Activated CD8-positive, alpha-beta memory T cell treated with anti-CD3 and anti-CD28 coated beads for 36 hours (primary cell): Measurements from ENCODE around the gene DBT. TPM values are rescaled to one million over a fixed set of nuclear protein-coding genes. Genes with fewer than 3 reads are reported as not detected.
"Not testable (repeated sequence)": the region's sequence is repeated elsewhere in the genome, so short reads cannot be mapped to it uniquely, and the experiment has no call there.

ENCODE experiments used
- CTCF ChIA-PET: fragments of 350-600 bp; sonication (Branson Sonifier 250); formaldehyde crosslinking; loops from one replicate; lab custom pipeline; 2021; ENCODE audit warnings: antibody characterized with exemption; lab: Charles Lee
- POLR2A ChIA-PET: fragments of 350-600 bp; sonication (Branson Sonifier 250); formaldehyde crosslinking; loops from one replicate; lab custom pipeline; 2021; ENCODE audit warnings: antibody characterized with exemption; lab: Charles Lee
- total RNA-seq, 2 experiments: library from RNA; stranded (reverse); gene quantifications; one replicate each; pipeline ENCODE4 v1.2.3, GENCODE V29; 2021

Gene DBT
- 10 to 100 TPM; 12.1 to 13.4 TPM for total RNA-seq

DNA sequence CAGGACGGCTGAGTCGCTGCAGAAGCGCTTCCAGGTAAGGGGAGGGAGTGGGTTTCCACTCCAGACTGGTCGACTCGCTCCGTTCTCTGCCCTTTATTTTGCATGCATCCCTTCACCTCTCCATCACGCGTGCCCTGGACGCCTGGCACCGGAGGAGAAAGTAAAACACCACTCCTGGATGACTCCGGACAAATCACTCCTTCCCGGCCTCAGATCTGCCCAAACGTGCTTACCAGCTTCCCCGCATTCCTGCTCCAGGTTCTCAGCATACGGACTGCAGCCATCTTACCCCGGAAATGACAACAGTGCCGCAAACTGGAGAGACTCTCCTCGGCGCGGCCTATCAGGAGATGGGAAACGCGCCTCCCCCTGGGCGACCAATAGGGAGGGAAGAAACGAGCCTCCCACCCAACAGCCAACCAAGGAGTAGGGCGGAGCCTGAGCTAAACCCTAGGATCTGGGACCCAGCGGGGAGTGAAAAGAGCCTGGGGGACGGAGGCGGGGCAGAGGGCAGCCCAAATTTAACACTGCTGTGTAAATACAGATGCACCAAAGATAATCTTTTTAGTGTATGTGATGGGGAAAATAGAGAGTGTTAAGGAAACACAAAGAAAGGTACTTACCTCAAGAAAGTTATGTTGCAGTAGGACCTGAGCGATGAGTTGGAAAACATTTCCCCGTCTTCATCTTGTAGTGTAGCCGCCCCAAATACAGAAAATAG lies at the start of gene DBT:
TSS of gene DBT (minus strand) at position 298 of the 721 bp plus-strand sequence. CDS start at position 284, 14 bp downstream.
- ChIA-PET POLR2A (interaction anchor here (0.7 to 1.2 kb wide), 5 partner anchors 17 to 280 kb away, joined by 3 to 8 read pairs (median 4); partner anchors contain the start of genes CDC14A, RTCA and SLC35A3), CTCF (interaction anchor here (0.7 kb wide), 1 partner anchor 11 kb away, joined by 3 read pairs; no protein-coding TSS in a partner anchor)

DNA sequence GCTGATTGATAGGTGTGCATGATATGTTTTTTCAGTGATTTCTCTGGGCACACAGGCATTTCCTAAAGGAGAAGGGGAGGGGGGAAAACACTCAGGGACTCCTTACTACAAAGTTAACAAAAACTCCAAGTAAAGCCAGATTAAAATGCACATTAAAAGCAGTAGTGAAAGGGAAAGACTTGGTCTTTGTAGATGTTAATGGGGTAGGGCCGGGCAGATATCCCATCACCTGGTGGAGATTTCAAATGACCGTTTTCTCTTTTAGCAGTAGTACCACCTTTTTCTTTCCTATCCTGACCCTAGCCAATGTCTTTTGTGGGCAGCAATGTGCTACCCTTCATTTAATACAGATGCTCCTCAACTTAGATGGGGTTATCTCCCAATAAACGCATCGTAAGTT lies 48.9 kb upstream of the DBT start:
- POLR2A ChIA-PET, result interaction anchor here (0.9 kb wide), 1 partner anchor 53 kb away, joined by 3 read pairs; no protein-coding TSS in a partner anchor
- CTCF ChIA-PET, result no interaction called here

DNA sequence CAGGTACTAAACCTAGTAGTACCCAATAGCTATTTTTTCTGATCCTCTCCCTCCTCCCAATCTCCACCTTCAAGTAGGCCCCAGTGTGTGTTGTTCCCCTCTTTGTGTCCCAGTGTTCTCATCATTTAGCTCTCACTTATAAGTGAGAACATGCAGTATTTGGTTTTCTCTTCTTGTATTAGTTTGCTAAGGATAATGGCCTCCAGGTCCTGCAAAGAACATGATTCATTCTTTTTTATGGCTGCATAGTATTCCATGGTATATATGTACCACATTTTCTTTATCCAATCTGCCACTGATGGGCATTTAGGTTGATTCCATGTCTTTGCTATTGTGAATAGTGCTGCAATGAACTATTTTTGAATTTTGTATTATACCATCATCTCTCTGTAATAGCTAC lies 47.4 kb upstream of the DBT start:
- POLR2A ChIA-PET, result not testable (repeated sequence)
- CTCF ChIA-PET, result interaction anchor here (0.7 to 1.0 kb wide), 2 partner anchors 49 to 67 kb away, joined by 3 read pairs; no protein-coding TSS in a partner anchor

DNA sequence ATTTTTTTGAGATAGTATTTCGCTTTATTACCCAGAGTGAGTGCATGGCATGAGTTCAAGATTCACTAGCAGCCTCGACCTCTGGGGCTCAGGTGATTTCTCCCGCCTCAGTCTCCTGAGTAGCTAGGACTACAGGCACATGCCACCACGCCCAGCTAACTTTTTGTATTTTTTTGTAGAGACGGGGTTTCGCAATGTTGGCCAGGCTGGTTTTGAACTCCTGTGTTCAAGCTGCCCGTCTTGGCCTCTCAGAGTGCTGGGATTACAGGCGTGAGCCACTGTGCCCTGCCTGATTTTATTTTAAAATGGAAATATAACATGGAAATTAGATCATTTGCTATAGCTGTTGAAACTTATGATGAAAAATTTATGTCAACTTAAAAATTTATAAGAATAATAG lies 46.5 kb upstream of the DBT start:
- ChIA-PET POLR2A (no interaction called here), CTCF (no interaction called here)

DNA sequence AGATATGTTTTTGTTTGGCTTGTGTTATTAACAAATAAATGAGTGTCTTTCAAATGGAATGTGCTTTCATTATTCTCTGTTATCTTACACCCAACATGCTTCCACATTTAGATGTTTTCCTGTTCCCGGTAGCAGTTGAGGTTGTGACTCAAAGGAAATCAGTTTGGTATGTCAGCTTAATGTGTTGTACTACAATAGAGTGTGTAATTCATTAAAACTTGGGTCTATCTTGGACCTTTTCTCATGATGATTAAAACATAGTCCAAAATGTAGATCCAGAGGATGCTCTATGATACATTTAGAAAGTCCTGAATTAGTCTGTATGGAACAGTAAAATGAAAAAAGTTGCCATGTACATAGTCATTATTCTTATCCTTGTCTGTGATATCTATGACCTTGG lies 43.1 kb upstream of the DBT start:
- ChIA-PET POLR2A (interaction anchor here (0.6 kb wide), 1 partner anchor 269 kb away, joined by 6 read pairs; no protein-coding TSS in a partner anchor), CTCF (interaction anchor here (0.5 kb wide), 1 partner anchor 65 kb away, joined by 3 read pairs; no protein-coding TSS in a partner anchor)

DNA sequence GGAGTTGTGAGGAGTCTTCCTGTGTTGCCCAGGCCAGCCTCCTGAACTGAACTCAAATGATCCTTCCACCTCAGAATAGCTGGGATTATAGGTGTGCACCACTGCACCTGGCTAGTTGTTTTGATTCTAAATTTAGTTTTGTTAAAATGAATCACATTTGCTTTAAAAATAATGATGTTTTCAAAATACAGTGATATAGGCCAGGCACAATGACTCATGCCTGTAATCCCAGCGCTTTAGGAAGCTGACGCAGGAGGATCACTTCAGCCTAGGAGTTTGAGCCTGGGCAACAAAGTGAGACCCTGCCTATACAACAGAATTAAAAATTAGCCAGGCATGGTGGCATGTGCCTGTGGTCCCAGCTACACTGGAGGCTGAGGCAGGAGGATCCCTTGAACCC lies 40.7 kb upstream of the DBT start:
- CTCF ChIA-PET, result no interaction called here
- POLR2A ChIA-PET, result interaction anchor here (0.7 kb wide), 1 partner anchor 76 kb away, joined by 3 read pairs; no protein-coding TSS in a partner anchor

DNA sequence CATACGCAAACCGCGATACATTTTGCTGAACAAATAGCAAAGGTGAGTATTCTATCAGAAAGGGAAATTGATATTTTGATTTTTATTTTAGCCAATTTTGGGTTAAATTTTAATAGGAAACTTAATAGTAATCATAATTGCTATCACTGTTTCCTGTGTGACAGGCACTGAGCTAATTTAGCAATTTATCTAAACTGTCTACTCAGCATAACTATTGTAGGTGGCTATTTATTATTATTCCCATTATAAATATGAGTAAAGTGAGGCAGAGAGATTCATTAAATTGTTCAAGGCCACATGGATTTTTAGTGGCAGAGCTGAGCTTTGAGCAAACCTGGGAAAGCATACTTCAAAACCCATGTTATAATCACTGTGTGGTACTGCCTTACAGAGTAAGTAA lies 37.5 kb upstream of the DBT start:
- CTCF ChIA-PET, result no interaction called here
- POLR2A ChIA-PET, result no interaction called here

DNA sequence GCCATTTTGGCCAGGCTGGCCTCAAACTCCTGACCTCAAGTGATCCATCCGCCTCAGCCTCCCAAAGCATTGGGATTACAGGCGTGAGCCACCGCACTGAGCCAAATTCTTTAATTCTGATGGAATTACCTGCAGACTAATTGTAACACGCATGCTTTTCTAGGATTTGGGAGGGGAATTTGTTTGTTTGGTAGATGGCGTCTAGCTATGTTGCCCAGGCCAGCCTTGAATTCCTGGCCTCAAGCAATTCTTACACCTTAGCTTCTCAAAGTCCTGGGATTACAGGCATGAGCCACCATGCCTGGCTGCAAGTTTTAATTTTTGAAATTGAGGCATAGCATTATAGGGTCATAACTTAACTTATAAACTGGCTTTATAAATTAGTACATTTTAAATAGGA lies 35.0 kb upstream of the DBT start:
- ChIA-PET POLR2A (no interaction called here), CTCF (no interaction called here)

DNA sequence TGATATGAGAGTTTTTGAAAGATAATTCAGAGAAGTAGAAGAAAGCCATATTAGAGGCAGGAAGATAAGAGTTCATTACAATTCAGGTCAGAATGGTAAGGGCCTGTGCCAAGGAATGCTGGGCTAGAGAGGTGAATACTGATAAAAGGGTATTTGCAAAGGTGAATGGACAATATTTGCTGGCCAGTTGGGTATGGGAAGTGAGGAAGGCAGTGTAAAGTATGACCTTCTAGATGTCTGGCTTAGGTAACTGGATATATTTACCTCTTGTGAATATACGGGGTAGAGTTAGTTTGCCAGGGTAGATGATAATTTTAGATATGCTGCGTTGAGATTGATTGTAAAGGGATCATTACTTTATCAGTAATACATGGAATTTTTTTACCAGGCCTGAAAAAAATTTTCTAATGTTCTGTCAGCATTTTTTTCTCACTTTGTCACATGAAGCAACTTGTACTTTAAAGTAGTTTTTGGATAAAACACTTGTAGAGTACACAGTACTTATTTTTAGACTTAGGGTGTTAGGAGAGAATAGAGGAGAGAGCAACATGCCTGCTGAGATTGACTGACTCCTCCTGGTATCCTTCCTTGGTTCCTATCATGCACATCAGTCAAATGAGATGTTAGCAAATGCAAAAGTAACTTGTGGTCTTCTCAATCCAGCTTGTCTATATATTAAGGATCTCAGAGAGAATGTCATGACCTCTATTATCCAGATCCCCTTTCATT lies 30.5 kb upstream of the DBT start:
- ChIA-PET POLR2A (no interaction called here), CTCF (no interaction called here)

DNA sequence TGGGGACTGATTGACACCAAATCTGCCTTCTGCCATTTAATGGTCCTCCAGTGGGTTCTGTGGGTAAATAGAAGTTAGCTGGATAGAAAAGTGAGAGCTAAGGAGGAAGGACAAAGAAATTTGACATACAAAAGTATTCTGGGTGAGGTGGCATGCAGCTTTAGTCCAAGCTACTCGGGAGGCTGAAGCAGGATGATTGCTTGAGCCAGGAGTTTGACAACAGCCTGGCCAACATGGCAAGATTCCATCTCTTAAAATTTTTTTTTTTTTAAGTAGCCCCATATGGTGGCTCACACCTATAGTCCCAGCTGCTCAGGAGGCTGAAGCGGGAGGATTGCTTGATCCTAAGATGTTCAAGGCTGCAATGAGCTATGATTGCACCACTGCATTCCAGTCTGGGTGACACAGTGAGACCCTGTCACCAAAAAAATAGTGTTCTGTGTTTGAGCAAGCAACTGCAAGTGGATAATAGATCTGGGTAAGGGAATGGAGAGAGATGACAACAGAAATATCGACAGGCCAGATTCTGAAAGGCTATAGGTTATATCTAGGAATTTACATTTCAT lies 29.8 kb upstream of the DBT start:
- POLR2A ChIA-PET, result no interaction called here

DNA sequence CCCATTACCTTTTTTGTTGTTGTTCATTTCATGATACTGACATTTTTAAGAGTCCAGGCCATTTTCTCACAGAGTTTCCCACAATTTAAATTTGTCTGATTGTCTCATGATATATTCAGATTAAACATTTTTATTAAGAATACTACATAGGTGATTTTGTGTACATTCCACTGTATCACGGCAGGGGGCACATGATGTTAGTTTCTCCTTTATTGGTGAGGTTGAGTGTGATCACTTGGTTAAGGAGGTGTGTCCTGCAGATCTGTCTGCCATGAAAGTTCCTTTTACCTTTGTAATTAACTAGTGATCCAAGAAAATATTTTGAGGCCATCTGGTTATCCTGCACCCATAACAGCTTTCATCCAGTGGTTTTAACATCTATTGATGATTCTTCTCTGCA lies 28.2 kb upstream of the DBT start:
- ChIA-PET CTCF (no interaction called here), POLR2A (no interaction called here)

More for the DNA sequence above, 29.8 kb upstream of the DBT start:
- CTCF ChIA-PET, result no interaction called here

DNA sequence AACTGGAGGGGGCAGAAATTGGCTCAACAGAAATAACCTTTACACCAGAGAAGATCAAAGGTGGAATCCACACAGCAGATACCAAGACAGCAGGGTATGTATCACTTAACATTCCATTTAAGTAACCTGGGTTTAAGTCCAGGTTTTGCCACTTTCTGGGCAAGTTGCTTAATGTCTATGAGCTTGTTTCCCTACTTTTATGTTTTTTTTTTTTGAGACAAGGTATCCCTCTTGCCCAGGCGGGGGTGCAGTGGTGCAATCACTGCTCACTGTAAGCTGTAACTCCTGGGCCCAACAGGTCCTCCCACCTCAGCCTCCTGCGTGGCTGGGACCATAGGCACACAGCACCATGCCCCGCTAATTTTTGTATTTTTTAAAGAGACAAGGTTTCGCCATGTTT lies 18.6 kb upstream of the DBT start:
- POLR2A ChIA-PET, result interaction anchor here (1.0 to 1.2 kb wide), 2 partner anchors 19 to 85 kb away, joined by 3 to 8 read pairs; partner anchors contain the start of gene DBT

DNA sequence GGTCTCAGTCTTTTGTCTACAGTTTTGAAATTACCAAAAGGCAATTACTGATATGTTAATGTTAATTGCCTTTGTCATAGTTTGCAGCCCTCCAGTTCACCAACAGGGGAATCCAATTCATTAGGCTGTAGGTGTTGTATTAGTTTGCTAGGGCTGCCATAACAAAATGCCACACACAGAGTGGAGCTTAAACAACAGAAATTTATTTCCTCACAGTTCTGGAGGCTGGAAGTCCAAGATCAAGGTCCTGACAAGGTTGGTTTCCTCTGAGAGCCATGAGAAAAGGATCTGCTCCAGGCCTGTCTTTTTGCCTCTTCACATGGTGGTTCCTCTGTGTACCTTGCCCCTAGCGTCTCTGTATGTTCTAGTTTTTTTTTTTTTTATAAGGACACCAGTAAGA lies 17.6 kb upstream of the DBT start:
- CTCF ChIA-PET, result interaction anchor here (1.8 kb wide), 1 partner anchor 85 kb away, joined by 6 read pairs; the partner anchor contains the start of gene CDC14A
- POLR2A ChIA-PET, result interaction anchor here (1.0 to 2.3 kb wide), 3 partner anchors 18 to 191 kb away, joined by 6 to 13 read pairs (median 6); partner anchors contain the start of genes CDC14A and DBT

More for the DNA sequence above, 18.6 kb upstream of the DBT start:
- CTCF ChIA-PET, result no interaction called here

DNA sequence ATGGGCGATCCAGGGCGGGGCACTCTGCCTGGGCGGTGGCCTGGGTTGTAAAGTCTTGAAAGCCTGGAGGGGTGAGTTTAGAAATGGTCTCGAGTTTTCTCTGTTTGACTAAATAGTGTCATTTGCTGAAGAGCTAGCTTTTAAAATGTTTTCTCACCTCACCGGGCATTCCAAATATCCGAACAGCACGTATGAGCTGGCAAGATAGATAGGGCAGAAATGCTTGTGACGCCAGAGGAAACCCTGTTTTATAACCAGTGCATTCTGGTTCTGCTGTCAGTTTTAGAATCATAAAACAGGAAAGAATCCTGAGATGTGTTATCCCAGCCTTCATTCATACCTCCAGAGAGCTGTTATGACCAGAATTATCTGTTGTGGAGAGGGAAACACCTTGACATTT lies 17.1 kb upstream of the DBT start:
- POLR2A ChIA-PET, result interaction anchor here (0.6 to 2.3 kb wide), 5 partner anchors 17 to 453 kb away, joined by 3 to 13 read pairs (median 6); partner anchors contain the start of genes CDC14A and DBT
- CTCF ChIA-PET, result interaction anchor here (1.4 to 1.8 kb wide), 3 partner anchors 19 to 187 kb away, joined by 4 to 6 read pairs (median 4); partner anchors contain the start of gene CDC14A

DNA sequence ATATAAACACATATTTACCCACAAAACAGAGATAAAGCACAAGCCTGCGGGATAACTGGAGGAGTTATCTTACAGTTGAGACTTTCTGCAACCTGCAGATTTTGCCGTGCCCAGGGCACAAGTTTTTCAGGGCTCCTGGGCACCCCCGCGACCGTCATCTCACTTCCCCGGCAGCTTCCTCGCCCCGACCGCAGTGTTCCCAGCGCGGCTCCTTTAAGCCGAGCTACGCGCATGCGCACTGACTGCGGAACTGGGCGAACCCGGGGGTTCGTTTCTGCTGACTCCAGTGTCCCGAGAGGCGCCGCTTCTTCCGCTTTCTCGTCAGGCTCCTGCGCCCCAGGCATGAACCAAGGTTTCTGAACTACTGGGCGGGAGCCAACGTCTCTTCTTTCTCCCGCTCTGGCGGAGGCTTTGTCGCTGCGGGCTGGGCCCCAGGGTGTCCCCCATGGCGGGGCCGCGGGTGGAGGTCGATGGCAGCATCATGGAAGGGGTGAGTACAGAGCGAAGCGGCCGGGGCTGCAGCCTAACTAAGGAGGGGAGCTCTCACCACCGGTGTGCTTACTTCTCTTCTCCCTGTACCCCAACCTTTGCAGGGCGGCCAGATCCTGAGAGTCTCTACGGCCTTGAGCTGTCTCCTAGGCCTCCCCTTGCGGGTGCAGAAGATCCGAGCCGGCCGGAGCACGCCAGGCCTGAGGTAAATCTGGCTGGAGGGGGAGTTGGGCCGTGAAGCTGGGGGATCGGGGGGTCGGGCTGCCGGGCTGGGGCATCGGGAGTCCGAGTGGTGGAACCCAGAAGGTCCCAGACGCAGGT lies 16.5 kb upstream of the DBT start, which contains the start of gene RTCA:
TSS of gene RTCA (plus strand) at position 286 of the 810 bp plus-strand sequence. CDS start at position 446, 160 bp downstream.
- ChIA-PET CTCF (interaction anchor here (0.6 to 1.8 kb wide), 5 partner anchors 18 to 187 kb away, joined by 3 to 6 read pairs (median 4); partner anchors contain the start of gene CDC14A), POLR2A (interaction anchor here (0.6 to 2.3 kb wide), 5 partner anchors 16 to 452 kb away, joined by 3 to 13 read pairs (median 6); partner anchors contain the start of genes CDC14A and DBT)

DNA sequence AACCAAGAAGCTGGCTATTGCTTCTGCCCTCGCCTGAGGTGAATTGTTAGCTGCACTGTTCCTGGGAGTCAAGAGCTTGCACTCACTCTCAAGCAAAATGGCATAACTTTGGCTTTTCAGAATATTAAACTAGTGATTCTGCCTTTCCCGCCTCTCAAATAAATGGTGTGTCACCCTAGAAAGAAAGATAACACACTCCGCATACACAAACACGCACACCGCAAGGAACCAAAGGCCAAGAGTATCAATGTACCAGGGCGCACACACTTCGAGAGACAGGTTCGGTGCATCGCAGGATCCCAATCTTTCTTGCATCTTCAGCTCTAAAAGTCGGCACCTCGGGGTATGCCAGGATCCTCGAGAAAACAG lies 15.9 kb upstream of the DBT start:
- CTCF ChIA-PET, result interaction anchor here (0.6 to 1.8 kb wide), 5 partner anchors 17 to 188 kb away, joined by 3 to 6 read pairs (median 4); partner anchors contain the start of gene CDC14A
- POLR2A ChIA-PET, result interaction anchor here (1.2 to 2.3 kb wide), 3 partner anchors 16 to 228 kb away, joined by 5 to 13 read pairs (median 6); partner anchors contain the start of genes CDC14A and DBT

DNA sequence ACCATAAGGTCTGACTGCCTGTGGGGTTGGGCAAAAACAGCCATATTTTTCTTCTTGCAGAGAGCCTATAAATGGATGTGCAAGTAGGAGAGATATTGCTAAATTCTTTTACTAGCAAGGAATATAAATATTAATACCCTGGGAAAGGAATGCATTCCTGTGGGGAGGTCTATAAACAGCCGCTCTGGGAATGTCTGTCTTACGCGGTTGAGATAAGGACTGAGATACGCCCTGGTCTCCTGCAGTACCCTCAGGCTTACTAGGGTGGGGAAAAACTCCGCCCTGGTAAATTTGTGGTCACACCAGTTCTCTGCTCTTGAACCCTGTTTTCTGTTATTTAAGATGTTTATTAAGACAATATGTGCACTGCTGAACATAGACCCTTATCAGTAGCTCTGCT lies 14.4 kb upstream of the DBT start:
- CTCF ChIA-PET, POLR2A ChIA-PET: not testable (repeated sequence)

DNA sequence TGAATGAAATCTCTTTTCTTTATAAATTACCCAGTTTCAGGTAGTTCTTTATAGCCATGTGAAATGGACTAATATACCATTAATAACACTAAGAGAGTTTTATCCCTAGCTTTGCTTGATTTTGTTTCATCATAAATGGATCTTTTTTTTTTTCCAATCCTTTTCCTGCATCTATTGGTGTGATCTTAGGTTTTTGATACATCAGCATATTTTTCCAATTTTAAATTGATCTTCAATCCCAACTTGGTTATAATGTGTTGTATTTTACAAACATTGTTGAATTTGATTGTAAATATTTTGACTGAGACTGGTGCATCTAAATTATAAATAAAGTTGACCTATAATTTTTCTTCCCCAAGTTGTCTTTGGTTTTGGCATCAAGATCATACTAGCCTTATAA lies 12.1 kb upstream of the DBT start:
- ChIA-PET POLR2A (no interaction called here), CTCF (no interaction called here)
